Kidney tubule cell (primary cell): ENCODE results near the gene RFTN1.
A peak's percentile ranks its signal among the peaks of the same experiment; 100 is the strongest.

Experiments
- DNase-seq: peaks from one replicate; pipeline ENCODE4 v3.0.0-alpha.2; 2018; ENCODE audit warnings: low spot score

The RFTN1 gene

GRCh38 chr3:16354291-16354690, 159.2 kb downstream of the RFTN1 start:
- DNase-seq = no peak

GRCh38 chr3:16352428-16352827, 161.1 kb downstream of the RFTN1 start:
- no peak for DNase-seq

GRCh38 chr3:16350597-16351318, 162.7 kb downstream of the RFTN1 start:
- DNase-seq = no peak

GRCh38 chr3:16349986-16350596, 163.4 kb downstream of the RFTN1 start:
- peak; percentile 30 for DNase-seq

GRCh38 chr3:16347548-16347947, 166.0 kb downstream of the RFTN1 start:
- no peak for DNase-seq

GRCh38 chr3:16346413-16347081, 167.0 kb downstream of the RFTN1 start:
- no peak for DNase-seq

- DNase-seq = no peak
These were observed 170.4 kb downstream of the RFTN1 start for GRCh38 chr3:16343101-16343500.

GRCh38 chr3:16338999-16339398, 174.5 kb downstream of the RFTN1 start:
- DNase-seq = peak; percentile 84

GRCh38 chr3:16337856-16338540, 175.5 kb downstream of the RFTN1 start:
- no peak for DNase-seq

GRCh38 chr3:16336825-16337224, 176.7 kb downstream of the RFTN1 start:
- DNase-seq = no peak

GRCh38 chr3:16335772-16336645, 177.5 kb downstream of the RFTN1 start:
- DNase-seq = no peak

- no peak for DNase-seq
These were observed 178.2 kb downstream of the RFTN1 start for GRCh38 chr3:16335333-16335732.

- no peak for DNase-seq
These were observed 178.6 kb downstream of the RFTN1 start for GRCh38 chr3:16334909-16335308.

- no peak for DNase-seq
These were observed 180.5 kb downstream of the RFTN1 start for GRCh38 chr3:16332904-16333426.

GRCh38 chr3:16331319-16331883, 182.1 kb downstream of the RFTN1 start:
- DNase-seq = no peak

GRCh38 chr3:16330351-16330750, 183.1 kb downstream of the RFTN1 start:
- no peak for DNase-seq

- DNase-seq = no peak
These were observed 183.7 kb downstream of the RFTN1 start for GRCh38 chr3:16329826-16330129.

- DNase-seq = no peak
These were observed 184.3 kb downstream of the RFTN1 start for GRCh38 chr3:16329036-16329825.

- no peak for DNase-seq
These were observed 185.4 kb downstream of the RFTN1 start for GRCh38 chr3:16328124-16328523.

GRCh38 chr3:16326724-16327349, 186.7 kb downstream of the RFTN1 start:
- no peak for DNase-seq
